ENCODE measurements around the gene PAPLN. TPM values are rescaled to one million over a fixed set of nuclear protein-coding genes. Genes with fewer than 3 reads are reported as not detected.

PAPLN gene
- total RNA-seq, 1 experiment from 2014 or later: 9.6 TPM

GRCh38 chr14:73208390-73208789, 28.9 kb upstream of the PAPLN start:
- Histone ChIP-seq H3K27ac (ENCODE audit: low read depth, low read length) (no peak overlapping the region), H3K9me3 (ENCODE audit: control insufficient read depth in 1 of 2, insufficient read depth in 1 of 2, low read depth in 1 of 2, low read length in 2 of 2) (peaks cover 3% of the 10 kb centered on the region in 2 experiments; a peak in 2 of 4 replicates), H2AFZ (ENCODE audit: low read depth, low read length, poor library complexity, severe bottlenecking) (no peak overlapping the region), H3K4me3 (replicated peaks in 1 of 2; ENCODE audit: low read depth in 1 of 2, low read length in 2 of 2) (no peak overlapping the region), H3K9me2 (ENCODE audit: insufficient read depth) (no peaks in the 10 kb centered on the region), H4K20me1 (ENCODE audit: insufficient read depth) (no peaks in the 10 kb centered on the region), H3K9ac (ENCODE audit: low read length) (no peak overlapping the region), H3K27me3 (ENCODE audit: insufficient read depth, low read length) (no peaks in the 10 kb centered on the region), H3K36me3 (ENCODE audit: control insufficient read depth in 1 of 2, insufficient read depth in 2 of 2, low read length in 2 of 2) (peaks cover 22 to 23% of the 10 kb centered on the region in 2 experiments), H3K4me2 (ENCODE audit: low read length) (no peak overlapping the region), H3K79me2 (ENCODE audit: insufficient read depth, low read length) (no peaks in the 10 kb centered on the region), H3K4me1 (ENCODE audit: control insufficient read depth in 1 of 2, insufficient read depth in 2 of 2, low read length in 2 of 2) (no peaks in the 10 kb centered on the region)
- TF ChIP-seq EGR1 (IDR thresholded peaks at IDR 0.05; ENCODE audit: low read depth) (no peak), YY1 (IDR thresholded peaks at IDR 0.05; ENCODE audit: extremely low read depth, insufficient replicate concordance, low read depth, low read length) (no peak)
- peak; percentile 8 for DNase-seq (ENCODE audit: low read depth, low spot score)
- intact Hi-C loops (cut with micrococcal nuclease): no loop called here
- ChIA-PET CTCF (no interaction called here), RAD21 (ENCODE audit: low non-redundant PET in 1 of 2, low total read pairs in 2 of 2, uncharacterized antibody in 2 of 2, unreplicated experiment in 2 of 2) (no interaction called here), POLR2A (no interaction called here)
- no peak for ATAC-seq
- BruUV-seq (replicated peaks): no TSS peak

GRCh38 chr14:73208846-73209245, 28.5 kb upstream of the PAPLN start:
- H3K4me3 ChIP-seq (replicated peaks in 1 of 2; ENCODE audit: low read depth in 1 of 2, low read length in 2 of 2): no peak overlapping the region
- no peaks in the 10 kb centered on the region for H3K4me1 ChIP-seq (ENCODE audit: control insufficient read depth in 1 of 2, insufficient read depth in 2 of 2, low read length in 2 of 2)
- BruUV-seq (replicated peaks): no TSS peak
- H4K20me1 ChIP-seq (ENCODE audit: insufficient read depth): no peaks in the 10 kb centered on the region
- peaks cover 3% of the 10 kb centered on the region in 2 experiments; a peak in 2 of 4 replicates for H3K9me3 ChIP-seq (ENCODE audit: control insufficient read depth in 1 of 2, insufficient read depth in 1 of 2, low read depth in 1 of 2, low read length in 2 of 2)
- H3K4me2 ChIP-seq (ENCODE audit: low read length): no peak overlapping the region
- no peak overlapping the region for H3K27ac ChIP-seq (ENCODE audit: low read depth, low read length)
- intact Hi-C loops (cut with micrococcal nuclease): no loop called here
- ATAC-seq: no peak
- CTCF ChIA-PET: no interaction called here
- RAD21 ChIA-PET (ENCODE audit: low non-redundant PET in 1 of 2, low total read pairs in 2 of 2, uncharacterized antibody in 2 of 2, unreplicated experiment in 2 of 2): no interaction called here
- POLR2A ChIA-PET: no interaction called here
- no peak overlapping the region for H2AFZ ChIP-seq (ENCODE audit: low read depth, low read length, poor library complexity, severe bottlenecking)
- no peaks in the 10 kb centered on the region for H3K79me2 ChIP-seq (ENCODE audit: insufficient read depth, low read length)
- H3K27me3 ChIP-seq (ENCODE audit: insufficient read depth, low read length): no peaks in the 10 kb centered on the region
- TF ChIP-seq SIN3A (IDR thresholded peaks at IDR 0.05; ENCODE audit: low read depth) (no peak), CTCF (IDR thresholded peaks at IDR 0.05 in 2 of 3, conservative IDR thresholded peaks at IDR 0.05 in 1 of 3; ENCODE audit: borderline replicate concordance in 1 of 3, insufficient read depth in 1 of 3, low read depth in 2 of 3, low read length in 2 of 3) (no peak), POLR2A (IDR thresholded peaks at IDR 0.05; ENCODE audit: borderline replicate concordance, extremely low read depth, insufficient read depth, insufficient read length) (no peak), ATF3 (IDR thresholded peaks at IDR 0.05) (no peak), ZBTB33 (IDR thresholded peaks at IDR 0.05; ENCODE audit: extremely low read depth, insufficient replicate concordance, low read length) (no peak), SP1 (IDR thresholded peaks at IDR 0.05; ENCODE audit: low read depth) (no peak), JUND (IDR thresholded peaks at IDR 0.05) (no peak), CEBPB (IDR thresholded peaks at IDR 0.05; ENCODE audit: low read depth) (no peak), POLR2AphosphoS5 (IDR thresholded peaks at IDR 0.05; ENCODE audit: low read depth, low read length) (no peak)
- no peak overlapping the region for H3K9ac ChIP-seq (ENCODE audit: low read length)
- peaks cover 22 to 26% of the 10 kb centered on the region in 2 experiments for H3K36me3 ChIP-seq (ENCODE audit: control insufficient read depth in 1 of 2, insufficient read depth in 2 of 2, low read length in 2 of 2)
- H3K9me2 ChIP-seq (ENCODE audit: insufficient read depth): no peaks in the 10 kb centered on the region
- no peak for DNase-seq (ENCODE audit: low read depth, low spot score)
